ENCODE data around the gene WNT6. TPM values are rescaled to one million over a fixed set of nuclear protein-coding genes. Genes with fewer than 3 reads are reported as not detected.

WNT6 gene
- total and polyA plus RNA-seq, 8 donors, result 0.07 TPM; not detected in 7

- intact Hi-C loops (cut with DNase I), result loop anchor here in 1 of 2 donors (10.0 kb wide), 1 partner anchor 135 kb away; the partner anchor contains the start of gene TTLL4
- TF ChIP-seq CTCF (IDR thresholded peaks at IDR 0.05), result no peak
Measured at GRCh38 chr2:218849721-218850120, 9.9 kb upstream of the WNT6 start.

GRCh38 chr2:218850796-218851195 lies 8.8 kb upstream of the WNT6 start:
- Histone ChIP-seq H3K4me3 (no peak overlapping the region), H3K4me1 (peaks cover 0 to 6% of the 10 kb centered on the region in 2 donors), H3K27ac (no peak overlapping the region), H3K27me3 (peaks cover 13 to 80% of the 10 kb centered on the region in 2 donors), H3K36me3 (no peaks in the 10 kb centered on the region), H3K9me3 (no peaks in the 10 kb centered on the region)
- TF ChIP-seq CTCF (IDR thresholded peaks at IDR 0.05), result no peak
- no peak for DNase-seq
- ATAC-seq, result no peak
- intact Hi-C loops (cut with DNase I), result no loop called here

More at GRCh38 chr2:218849721-218850120, 9.9 kb upstream of the WNT6 start:
- H3K9me3 ChIP-seq, result no peaks in the 10 kb centered on the region
- no peak overlapping the region for H3K27ac ChIP-seq
- H3K27me3 ChIP-seq, result peaks cover 10 to 69% of the 10 kb centered on the region in 2 donors
- H3K36me3 ChIP-seq, result no peaks in the 10 kb centered on the region
- no peak overlapping the region for H3K4me3 ChIP-seq
- DNase-seq (no peak), ATAC-seq (no peak)
- H3K4me1 ChIP-seq, result peaks cover 0 to 6% of the 10 kb centered on the region in 2 donors

- intact Hi-C loops (cut with DNase I), result no loop called here
- Histone ChIP-seq H3K9me3 (no peaks in the 10 kb centered on the region), H3K4me1 (peaks cover 0 to 6% of the 10 kb centered on the region in 2 donors), H3K27me3 (peaks cover 14 to 84% of the 10 kb centered on the region in 2 donors), H3K4me3 (no peak overlapping the region), H3K27ac (no peak overlapping the region), H3K36me3 (no peaks in the 10 kb centered on the region)
- no peak for TF ChIP-seq CTCF (IDR thresholded peaks at IDR 0.05)
- DNase-seq, result no peak
- ATAC-seq, result no peak
Measured at GRCh38 chr2:218851286-218851685, 8.3 kb upstream of the WNT6 start.

GRCh38 chr2:218852911-218853667 lies 6.5 kb upstream of the WNT6 start:
- no peaks in the 10 kb centered on the region for H3K4me1 ChIP-seq
- intact Hi-C loops (cut with DNase I), result no loop called here
- ATAC-seq, result peak; percentile 89
- DNase-seq, result peak in 1 of 4 donors; percentile 68
- H3K9me3 ChIP-seq, result no peaks in the 10 kb centered on the region
- no peak overlapping the region for H3K27ac ChIP-seq
- peak; percentile 57 to 66 for TF ChIP-seq CTCF (IDR thresholded peaks at IDR 0.05)
- no peaks in the 10 kb centered on the region for H3K36me3 ChIP-seq
- peaks cover 19 to 98% of the 10 kb centered on the region in 2 donors for H3K27me3 ChIP-seq
- no peak overlapping the region for H3K4me3 ChIP-seq

- no peak overlapping the region for H3K27ac ChIP-seq
- no peaks in the 10 kb centered on the region for H3K36me3 ChIP-seq
- peaks cover 26 to 98% of the 10 kb centered on the region in 2 donors for H3K27me3 ChIP-seq
- no peak for TF ChIP-seq CTCF (IDR thresholded peaks at IDR 0.05)
- no peaks in the 10 kb centered on the region for H3K9me3 ChIP-seq
- ATAC-seq (peak; percentile 26), DNase-seq (no peak)
- H3K4me1 ChIP-seq, result no peaks in the 10 kb centered on the region
- H3K4me3 ChIP-seq, result no peak overlapping the region
- intact Hi-C loops (cut with DNase I), result no loop called here
Measured at GRCh38 chr2:218853766-218854165, 5.8 kb upstream of the WNT6 start.
